A549 (cell line): ENCODE results near the gene PRRT3. TPM values are rescaled to one million over a fixed set of nuclear protein-coding genes. Genes with fewer than 3 reads are reported as not detected.

ENCODE experiments used
- ATAC-seq, 2 experiments: fragments of 200-7000 bp in 1 of 2; fragments of >200 bp in 1 of 2; cut with Nextera tagmentation in 1 of 2; cut with Tn5 transposase in 1 of 2; 3 replicates each; pipeline versions ENCODE4 v1.8.0 to v1.9.1; 2018 to 2020; ENCODE audit warnings: mild to moderate bottlenecking in 1 of 2, moderate library complexity in 1 of 2
- CTCF ChIA-PET: fragments of 300-600 bp; sonication (Branson Sonifier 250); formaldehyde crosslinking; extraction: SDS; loops from one replicate; lab custom pipeline; 2021; ENCODE audit warnings: antibody characterized with exemption, inconsistent platforms; lab: Yijun Ruan, JAX
- POLR2A ChIA-PET: fragments of 350-600 bp; formaldehyde crosslinking; extraction: SDS; loops from one replicate; lab custom pipeline; 2021; ENCODE audit warnings: antibody characterized with exemption, inconsistent platforms; lab: Yijun Ruan, JAX
- DNase-seq, 2 experiments: peaks; one replicate each; pipeline versions ENCODE4 v3.0.0 to v3.0.0-alpha.2; 2011 to 2016; ENCODE audit warnings: low read depth in 1 of 2, low spot score in 1 of 2
- FAIRE-seq: peaks from 2 replicates; lab custom pipeline; 2011; peaks lifted over from hg19 to GRCh38; lab: Jason Lieb, UNC
- H3K27ac ChIP-seq, 2 experiments: fragments of >200 bp; sonication (Bioruptor Twin); formaldehyde crosslinking; 3 replicates each; pipeline ENCODE4 v1.5.1; 2016 to 2017
- H3K4me1 ChIP-seq: fragments of >200 bp; sonication (Bioruptor Twin); formaldehyde crosslinking; 3 replicates; pipeline ENCODE4 v1.6.1; 2016
- H3K4me2 ChIP-seq: fragments of >200 bp; sonication (Bioruptor Twin); formaldehyde crosslinking; 3 replicates; pipeline ENCODE4 v1.6.1; 2016
- H3K4me3 ChIP-seq: fragments of >200 bp; sonication (Bioruptor Twin); formaldehyde crosslinking; 3 replicates; pipeline ENCODE4 v1.5.1; 2016
- H3K9me3 ChIP-seq: fragments of >200 bp; sonication (Bioruptor Twin); formaldehyde crosslinking; 3 replicates; pipeline ENCODE4 v1.6.1; 2016
- BCL3 ChIP-seq: fragments of >200 bp; sonication (Bioruptor Twin); formaldehyde crosslinking; IDR thresholded peaks from 3 replicates; pipeline ENCODE4 v1.6.1; 2016
- BHLHE40 ChIP-seq: IDR thresholded peaks from 2 replicates; pipeline ENCODE4 v1.6.1; 2012; ENCODE audit warnings: low read depth, low read length, inconsistent platforms
- CBX8 ChIP-seq: fragments of 200-600 bp; sonication (generic); IDR thresholded peaks from 2 replicates; pipeline ENCODE4 v1.6.1; 2016
- EHMT2 ChIP-seq: fragments of 200-600 bp; sonication (generic); IDR thresholded peaks from 2 replicates; pipeline ENCODE4 v1.6.1; 2016; ENCODE audit warnings: antibody characterized with exemption, low read depth, mild to moderate bottlenecking, moderate library complexity
- ELK1 ChIP-seq: fragments of 150-350 bp; IDR thresholded peaks from 2 replicates; pipeline ENCODE4 v1.6.1; 2014; ENCODE audit warnings: low read depth, mild to moderate bottlenecking, low read length
- HDAC2 ChIP-seq: fragments of 200-600 bp; sonication (generic); IDR thresholded peaks from 2 replicates; pipeline ENCODE4 v1.6.1; 2016
- JUN ChIP-seq, 2 experiments: fragments of >200 bp; sonication (Bioruptor Twin); formaldehyde crosslinking; IDR thresholded peaks; 2 replicates in 1 of 2; 3 replicates in 1 of 2; pipeline ENCODE4 v1.6.1; 2016 to 2017
- JUNB ChIP-seq: fragments of >200 bp; sonication (Bioruptor Twin); formaldehyde crosslinking; IDR thresholded peaks from 2 replicates; pipeline ENCODE4 v1.6.1; 2016
- KDM5A ChIP-seq: fragments of 200-600 bp; sonication (generic); IDR thresholded peaks from 2 replicates; pipeline ENCODE4 v1.6.1; 2016; ENCODE audit warnings: antibody characterized with exemption, mild to moderate bottlenecking
- MAFK ChIP-seq: fragments of 450-650 bp; IDR thresholded peaks from 2 replicates; pipeline ENCODE4 v1.6.1; 2014; ENCODE audit not compliant: partially characterized antibody
- MYC ChIP-seq: IDR thresholded peaks from 2 replicates; pipeline ENCODE4 v1.6.1; 2012; ENCODE audit warnings: mild to moderate bottlenecking, inconsistent platforms, low read length, improper control_type of control experiment, borderline replicate concordance
- NFE2L2 ChIP-seq: fragments of 150-350 bp; conservative IDR thresholded peaks from 2 replicates; pipeline ENCODE4 v1.6.1; 2014; ENCODE audit warnings: low read length
- PBX3 ChIP-seq: IDR thresholded peaks from 2 replicates; pipeline ENCODE4 v1.6.1; 2012
- PHF8 ChIP-seq: fragments of 200-600 bp; sonication (generic); IDR thresholded peaks from 2 replicates; pipeline ENCODE4 v1.6.1; 2016; ENCODE audit warnings: low read depth, mild to moderate bottlenecking, antibody characterized with exemption, moderate library complexity, borderline replicate concordance
- RAD21 ChIP-seq, 2 experiments: fragments of >200 bp in 1 of 2; sonication (Bioruptor Twin) in 1 of 2; formaldehyde crosslinking in 1 of 2; IDR thresholded peaks in 1 of 2; conservative IDR thresholded peaks in 1 of 2; 2 replicates in 1 of 2; 3 replicates in 1 of 2; pipeline ENCODE4 v1.6.1; 2012 to 2018; ENCODE audit warnings: inconsistent platforms in 1 of 2
- REST ChIP-seq: fragments of 200-600 bp; sonication (generic); IDR thresholded peaks from 2 replicates; pipeline ENCODE4 v1.6.1; 2016; ENCODE audit warnings: antibody characterized with exemption, mild to moderate bottlenecking, moderate library complexity
- RFX5 ChIP-seq: fragments of 450-650 bp; IDR thresholded peaks from 2 replicates; pipeline ENCODE4 v1.7.1; 2014; ENCODE audit warnings: antibody characterized with exemption, mild to moderate bottlenecking, moderate library complexity
- SREBF2 ChIP-seq: fragments of 450-650 bp; IDR thresholded peaks from 2 replicates; pipeline ENCODE4 v1.6.1; 2014; ENCODE audit warnings: mild to moderate bottlenecking, moderate library complexity
- WGBS: methylation state at CpG from one replicate; pipeline ENCODE4 v1.1.6; 2017; ENCODE audit errors: missing lambda C conversion rate; 5-methylcytosine and 5-hydroxymethylcytosine counted together
- polyA plus RNA-seq, 4 experiments: library from polyadenylated mRNA; depleted of rRNA in 3 of 4; stranded (reverse); fragments of >200 nt; fragmentation: RNase III in 1 of 4; extraction: RNeasy Plus Mini Kit Qiagen cat#74134 plus additional on column Dnase treatment in 1 of 4; gene quantifications; 2 replicates in 3 of 4; 3 replicates in 1 of 4; pipeline ENCODE4 v1.2.3, GENCODE V29; 2011 to 2017

PRRT3 gene
- polyA plus RNA-seq, 2 of the 4 experiments (the other 2 are of a cell fraction), result 0.53 to 1.1 TPM

GRCh38 chr3:9935966-9936510 lies 16.2 kb downstream of the PRRT3 start:
- no peak for FAIRE-seq
- POLR2A ChIA-PET, result no interaction called here
- WGBS, result 91% methylated on average over 5 of the region's 5 CpGs

More at GRCh38 chr3:9935966-9936510, 16.2 kb downstream of the PRRT3 start:
- TF ChIP-seq PBX3 (no peak), JUN (IDR thresholded peaks at IDR 0.05) (no peak), REST (no peak), SREBF2 (no peak), MAFK (no peak), PHF8 (no peak), RAD21 (conservative IDR thresholded peaks at IDR 0.05 in 1 of 2, IDR thresholded peaks at IDR 0.05 in 1 of 2) (no peak), MYC (no peak), HDAC2 (no peak), RFX5 (no peak), NFE2L2 (no peak), EHMT2 (no peak), ELK1 (no peak), JUNB (no peak), BCL3 (no peak), CBX8 (no peak), KDM5A (no peak), BHLHE40 (no peak)
- TF ChIP-seq, all 56 proteins: peak for 0
- CTCF ChIA-PET, result interaction anchor here (2.1 to 8.6 kb wide), 3 partner anchors 8 to 24 kb away, joined by 5 to 146 read pairs (median 73); partner anchors contain the start of gene IL17RC
- Histone ChIP-seq H3K4me1 (peaks cover 17% of the 10 kb centered on the region), H3K4me3 (no peak overlapping the region), H3K27ac (no peak overlapping the region), H3K9me3 (0 out of 3 replicates have a peak, but pooled peaks cover under 1% of the 10 kb centered on the region), H3K4me2 (no peak overlapping the region)
- no peak for DNase-seq
- no peak for ATAC-seq
